Upper lobe of right lung (tissue), 1 donor: Measurements from ENCODE around the gene RELT. TPM values are rescaled to one million over a fixed set of nuclear protein-coding genes. Genes with fewer than 3 reads are reported as not detected.

Experiments used
- ATAC-seq: fragments of 200-7000 bp; cut with Tn5 transposase; one replicate; pipeline ENCODE4 v1.9.1; 2020; ENCODE audit warnings: mild to moderate bottlenecking, moderate library complexity
- DNase-seq: peaks from one replicate; pipeline ENCODE4 v3.0.0-alpha.2; 2020
- H3K27ac ChIP-seq: fragments of 200-600 bp; one replicate; pipeline ENCODE4 v1.8.0; 2022
- H3K27me3 ChIP-seq: fragments of 200-600 bp; one replicate; pipeline ENCODE4 v1.8.0; 2022; ENCODE audit warnings: mild to moderate bottlenecking
- H3K36me3 ChIP-seq: fragments of 200-600 bp; one replicate; pipeline ENCODE4 v1.8.0; 2022
- H3K4me1 ChIP-seq: fragments of 200-600 bp; one replicate; pipeline ENCODE4 v1.8.0; 2022
- H3K4me3 ChIP-seq: fragments of 200-600 bp; one replicate; pipeline ENCODE4 v1.8.0; 2022; ENCODE audit warnings: mild to moderate bottlenecking
- H3K9me3 ChIP-seq: fragments of 200-600 bp; one replicate; pipeline ENCODE4 v1.8.0; 2022
- CTCF ChIP-seq: fragments of 200-600 bp; IDR thresholded peaks from one replicate; pipeline ENCODE4 v1.8.0; 2022; ENCODE audit warnings: antibody characterized with exemption
- intact Hi-C: fragments of 100-400 bp; cut with DNase I; formaldehyde crosslinking; loops from one replicate; pipeline ENCODE4 v1.11.0; 2022
- total RNA-seq: library from RNA; stranded (reverse); fragmentation: NEBNext Ultra II Directional; extraction: Animal tissue kit (Norgen Biotek cat#: 25700); gene quantifications from one replicate; pipeline ENCODE4 v1.2.1, GENCODE V29; 2021
- donor health status: DM: no; HTN: yes; CAD: no; lungs with severe emphysema.

RELT gene
- total RNA-seq, 1 donor from 2014 or later: 11.7 TPM

- no peak for ATAC-seq
- Histone ChIP-seq H3K27me3 (no peaks in the 10 kb centered on the region), H3K4me1 (peaks cover 20% of the 10 kb centered on the region), H3K36me3 (no peaks in the 10 kb centered on the region), H3K9me3 (no peaks in the 10 kb centered on the region), H3K4me3 (no peak overlapping the region), H3K27ac (no peak overlapping the region)
- intact Hi-C loops: no loop called here
- no peak for TF ChIP-seq CTCF
- no peak for DNase-seq
Measured at GRCh38 chr11:73338279-73338678, 37.9 kb upstream of the RELT start.

- intact Hi-C loops: no loop called here
- DNase-seq: no peak
- no peaks in the 10 kb centered on the region for H3K27me3 ChIP-seq
- H3K4me3 ChIP-seq: no peak overlapping the region
- H3K9me3 ChIP-seq: no peaks in the 10 kb centered on the region
- peaks cover 2% of the 10 kb centered on the region for H3K4me1 ChIP-seq
- H3K27ac ChIP-seq: no peak overlapping the region
- ATAC-seq: no peak
- H3K36me3 ChIP-seq: no peaks in the 10 kb centered on the region
- no peak for TF ChIP-seq CTCF
Measured at GRCh38 chr11:73340164-73340563, 36.0 kb upstream of the RELT start.

GRCh38 chr11:73342633-73343032, 33.6 kb upstream of the RELT start:
- no peak for TF ChIP-seq CTCF
- no peaks in the 10 kb centered on the region for H3K27me3 ChIP-seq
- no peak overlapping the region for H3K27ac ChIP-seq
- peak overlapping the region; percentile 19 for H3K4me3 ChIP-seq
- peaks cover 5% of the 10 kb centered on the region for H3K36me3 ChIP-seq
- intact Hi-C loops: no loop called here
- no peaks in the 10 kb centered on the region for H3K4me1 ChIP-seq
- DNase-seq (no peak), ATAC-seq (peak; percentile 9)
- H3K9me3 ChIP-seq: no peaks in the 10 kb centered on the region

GRCh38 chr11:73343076-73343873, 32.9 kb upstream of the RELT start:
- Histone ChIP-seq H3K27ac (no peak overlapping the region), H3K27me3 (no peaks in the 10 kb centered on the region), H3K9me3 (no peaks in the 10 kb centered on the region), H3K36me3 (peaks cover 5% of the 10 kb centered on the region), H3K4me1 (no peaks in the 10 kb centered on the region), H3K4me3 (peak overlapping the region; percentile 19)
- no peak for TF ChIP-seq CTCF
- intact Hi-C loops: no loop called here
- DNase-seq (no peak), ATAC-seq (no peak)

GRCh38 chr11:73344191-73344607, 32.0 kb upstream of the RELT start:
- ATAC-seq: no peak
- H3K4me3 ChIP-seq: no peak overlapping the region
- no peaks in the 10 kb centered on the region for H3K9me3 ChIP-seq
- no peak for DNase-seq
- no peak overlapping the region for H3K27ac ChIP-seq
- H3K4me1 ChIP-seq: no peaks in the 10 kb centered on the region
- intact Hi-C loops: no loop called here
- H3K36me3 ChIP-seq: peaks cover 5% of the 10 kb centered on the region
- H3K27me3 ChIP-seq: no peaks in the 10 kb centered on the region
- no peak for TF ChIP-seq CTCF
